Nucleus accumbens (tissue), 56 donors: ENCODE data around the gene HTR6.

Experiments
- DNase-seq, 56 donors: peaks; one replicate each; lab custom pipeline; 2025; lab: John Stamatoyannopoulos, UW

Gene HTR6

DNA sequence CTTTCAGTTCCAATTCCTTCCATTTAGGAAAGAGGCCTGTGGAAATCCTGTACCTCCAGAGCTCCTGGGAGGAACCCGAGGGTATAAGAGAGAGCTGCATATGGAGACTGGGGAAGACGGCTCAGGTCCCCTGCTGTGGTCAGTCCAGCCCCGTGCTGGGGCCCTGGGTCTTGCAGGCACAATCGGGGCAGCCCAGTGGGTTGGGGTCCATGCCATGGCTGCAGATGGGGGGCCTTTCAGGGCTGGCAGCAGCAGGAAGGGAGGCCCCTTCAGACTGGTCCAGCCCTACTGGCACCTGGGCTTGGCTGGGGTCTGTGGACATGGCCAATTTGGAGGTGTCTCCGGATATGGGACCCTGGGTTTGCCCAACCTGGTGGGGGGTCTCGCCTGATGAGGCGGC, 18.2 kb downstream of the HTR6 start:
- DNase-seq: no peak

DNA sequence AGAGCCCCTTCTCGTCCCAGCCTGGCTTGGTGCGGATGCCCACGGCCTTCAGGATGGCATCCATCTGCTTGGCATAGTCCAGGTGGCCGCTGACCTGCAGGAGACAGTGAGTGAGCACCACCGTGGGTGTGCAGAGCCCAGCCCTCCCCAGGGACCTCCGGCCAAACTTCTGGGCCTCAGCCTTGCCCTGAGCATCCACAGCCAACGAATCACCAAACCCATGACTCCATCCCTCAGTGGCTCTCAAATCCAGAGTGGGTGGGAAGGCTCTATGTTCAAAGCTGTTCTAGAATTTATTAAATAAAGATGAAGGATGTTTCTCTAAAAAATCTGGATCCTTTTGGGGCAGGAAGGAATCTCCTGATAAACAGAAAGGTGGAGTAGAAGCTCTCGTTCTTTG, 18.7 kb downstream of the HTR6 start:
- no peak for DNase-seq

- DNase-seq: no peak
Observed at GRCh38 chr1:19684677-19685076, 20.0 kb downstream of the HTR6 start.

DNA sequence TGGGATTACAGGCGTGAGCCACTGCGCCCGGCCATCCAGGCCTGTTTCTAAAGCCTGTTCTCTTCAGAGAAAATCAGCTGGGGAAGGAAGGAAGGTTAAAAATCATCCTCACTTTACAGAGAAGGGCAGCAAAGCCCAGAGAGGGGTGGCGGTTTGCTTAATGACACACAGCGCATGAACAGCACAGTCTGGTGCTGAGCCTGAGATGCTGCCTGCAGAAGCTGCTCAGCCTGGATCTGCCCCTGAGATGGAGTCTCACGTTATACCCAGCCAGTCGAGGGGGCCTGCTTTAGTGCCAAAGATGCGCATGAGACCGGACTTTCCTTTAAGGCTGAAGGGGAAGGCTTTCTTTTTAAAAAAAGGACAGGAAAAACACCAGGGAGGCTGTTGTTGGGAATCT, 21.3 kb downstream of the HTR6 start:
- no peak for DNase-seq

DNA sequence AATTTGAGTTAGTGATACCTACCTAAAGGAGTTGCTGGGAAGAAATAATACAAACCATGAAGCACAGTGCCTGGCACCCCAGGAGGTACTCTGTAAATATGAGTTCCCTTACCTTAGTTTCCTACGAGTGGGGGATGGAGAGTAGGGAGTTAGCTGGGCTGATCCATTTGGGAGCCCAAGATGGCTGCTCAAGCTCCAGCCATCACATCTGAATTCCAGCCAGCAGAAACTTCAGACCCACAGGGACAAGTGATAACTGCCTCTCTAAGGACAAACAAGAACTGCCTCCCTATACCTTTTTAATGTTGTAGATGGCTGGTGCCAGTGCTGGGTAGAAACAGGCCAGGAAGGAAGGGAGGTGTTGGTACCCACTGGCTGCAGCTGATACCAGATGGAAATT, 22.7 kb downstream of the HTR6 start:
- no peak for DNase-seq

- DNase-seq: no peak
Observed at GRCh38 chr1:19688041-19688842, 23.6 kb downstream of the HTR6 start.

DNA sequence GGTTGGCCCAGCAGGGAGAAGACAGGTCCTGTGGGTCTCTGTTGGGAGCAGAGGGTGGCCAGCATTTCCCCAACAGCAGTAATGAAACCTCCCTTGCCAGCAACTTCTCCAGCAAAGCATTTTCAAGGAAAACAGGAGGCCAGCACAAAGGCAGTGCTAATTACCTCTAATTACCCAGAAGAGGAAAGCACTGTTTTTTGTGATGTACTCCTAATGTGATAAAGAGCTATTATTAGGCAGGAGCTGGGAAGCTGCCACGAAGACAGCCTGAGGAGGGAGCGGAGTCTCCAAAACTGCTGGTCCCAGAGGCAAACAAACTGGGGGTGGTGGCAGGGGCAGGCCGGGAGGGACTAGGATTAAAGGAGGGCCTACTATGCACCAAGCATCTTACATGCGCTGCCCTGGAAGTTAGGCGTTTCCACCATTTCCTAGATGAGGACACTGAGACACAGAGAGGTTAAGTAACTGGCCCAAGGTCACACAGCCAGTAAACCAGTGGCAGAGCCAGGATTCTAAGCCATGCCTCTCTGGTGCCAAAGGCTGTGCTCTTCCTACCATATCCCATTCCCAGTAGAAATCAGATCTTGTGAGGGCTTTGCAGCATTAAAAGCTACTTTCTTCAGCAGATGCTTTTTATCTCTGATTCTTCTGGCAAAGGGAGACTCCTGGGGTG, 24.5 kb downstream of the HTR6 start:
- no peak for DNase-seq

GRCh38 chr1:19689856-19690255, 25.2 kb downstream of the HTR6 start:
- DNase-seq: no peak

GRCh38 chr1:19690342-19690741, 25.7 kb downstream of the HTR6 start:
- no peak for DNase-seq

- no peak for DNase-seq
Observed at GRCh38 chr1:19694298-19694697, 29.6 kb downstream of the HTR6 start.

GRCh38 chr1:19695772-19696171, 31.1 kb downstream of the HTR6 start:
- DNase-seq: no peak

GRCh38 chr1:19696820-19697219, 32.1 kb downstream of the HTR6 start:
- DNase-seq: no peak

GRCh38 chr1:19698181-19698580, 33.5 kb downstream of the HTR6 start:
- DNase-seq: no peak

DNA sequence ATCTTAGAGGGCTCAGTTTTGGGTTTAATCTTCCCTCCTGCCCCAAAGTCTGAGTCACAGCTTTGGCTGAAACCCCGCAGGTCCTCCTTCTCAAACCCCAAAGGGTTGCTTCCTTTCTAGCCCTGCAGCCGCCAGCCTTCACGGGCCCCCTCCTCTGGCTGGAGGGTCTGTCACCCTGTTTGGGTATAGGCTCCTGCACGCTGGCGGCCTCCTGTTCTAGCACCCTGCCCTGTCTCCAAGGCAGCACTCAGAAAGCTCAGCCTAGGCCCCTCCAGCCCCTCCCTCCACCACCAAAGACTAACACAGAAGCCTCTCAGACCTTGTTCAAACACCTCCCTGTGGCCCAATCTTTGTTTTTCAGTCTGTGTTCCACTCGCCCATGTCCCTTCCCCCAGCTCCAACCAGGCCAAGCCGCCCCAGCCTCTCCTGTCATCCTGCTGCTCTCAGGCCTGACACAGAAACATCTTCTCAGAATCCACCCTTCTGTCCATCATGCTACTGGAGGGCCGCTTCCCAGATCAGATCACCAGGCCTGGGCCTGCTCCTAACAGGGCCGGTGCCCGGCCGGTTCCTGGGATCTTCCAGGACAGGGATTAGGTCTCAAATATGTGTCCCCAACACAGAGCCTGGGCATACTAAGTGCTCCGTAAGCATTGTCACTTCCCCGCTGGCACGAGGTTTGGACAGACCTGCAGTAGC, 35.6 kb downstream of the HTR6 start:
- no peak for DNase-seq

- DNase-seq: no peak
Observed at GRCh38 chr1:19703280-19703679, 38.6 kb downstream of the HTR6 start.

GRCh38 chr1:19704247-19705113, 39.8 kb downstream of the HTR6 start:
- DNase-seq: peak in 51 of 56 donors; percentile 10 to 86 (median 55)

GRCh38 chr1:19705464-19705863, 40.8 kb downstream of the HTR6 start:
- peak in 2 of 56 donors; percentile 15 to 21 for DNase-seq

GRCh38 chr1:19706136-19706535, 41.5 kb downstream of the HTR6 start:
- no peak for DNase-seq

DNA sequence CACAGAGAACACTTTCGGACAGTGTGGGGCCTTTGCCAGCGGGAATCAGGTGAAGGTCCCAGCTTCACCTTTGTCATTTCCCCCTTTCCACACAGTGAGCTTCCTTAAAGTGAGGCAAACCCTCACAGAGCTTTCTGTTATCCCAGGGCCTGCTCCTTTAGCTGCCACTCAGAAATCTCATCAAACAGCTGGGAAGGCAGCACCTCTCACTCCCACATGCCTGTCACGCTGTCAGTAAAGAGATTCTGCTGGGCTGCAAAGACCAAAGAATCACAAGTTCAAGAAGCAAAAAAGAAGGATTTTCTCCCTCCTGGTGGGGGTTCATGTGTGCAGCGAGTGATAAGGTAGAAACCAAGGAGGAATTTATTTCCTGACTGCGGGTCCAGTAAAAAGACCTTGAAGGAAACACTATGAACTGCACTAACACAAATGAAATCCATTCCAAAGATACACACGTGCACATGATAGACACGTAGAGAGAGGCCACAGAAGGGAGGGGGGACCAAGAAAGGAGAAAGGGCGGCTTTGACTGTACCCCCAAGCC, 44.0 kb downstream of the HTR6 start:
- peak in 13 of 56 donors; percentile 10 to 43 (median 22) for DNase-seq

DNA sequence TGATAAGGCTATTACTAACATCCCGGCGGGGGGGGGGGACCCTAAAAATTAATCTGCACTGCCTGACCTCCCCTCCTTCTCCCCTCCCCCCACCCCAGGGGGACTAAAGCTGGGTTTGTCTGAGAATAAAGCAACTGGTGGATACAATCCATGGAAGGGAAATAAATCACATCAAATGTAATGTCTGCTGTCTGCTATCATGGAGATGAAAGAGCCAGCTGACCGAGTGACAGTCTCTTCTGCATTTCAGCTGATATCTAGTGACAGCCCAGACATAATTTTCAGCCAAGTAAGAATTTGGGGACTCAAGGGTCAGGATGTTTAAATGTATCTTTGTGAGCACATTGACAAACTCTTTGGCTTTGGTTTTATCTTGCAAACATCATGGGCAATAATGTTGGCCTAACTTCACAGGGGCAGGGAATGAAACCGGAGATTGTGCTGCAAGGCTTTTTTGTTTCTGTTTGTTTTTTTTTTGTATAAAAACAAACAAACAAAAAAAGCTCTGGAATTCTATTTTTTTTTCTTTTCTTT, 44.7 kb downstream of the HTR6 start:
- DNase-seq: no peak
